Mesenchymal stem cell (in vitro differentiated cells and primary cell): ENCODE measurements around the gene FAM78A.
"Not testable (repeated sequence)": the region's sequence is repeated elsewhere in the genome, so short reads cannot be mapped to it uniquely, and the experiment has no call there.

Experiments used
- DNase-seq: peaks from one replicate; pipeline ENCODE4 v3.0.0-alpha.2; 2013
- H2AFZ ChIP-seq: one replicate; pipeline ENCODE4 v1.6.1; 2013; ENCODE audit warnings: low read depth, mild to moderate bottlenecking, control low read depth, inconsistent platforms, low read length, moderate library complexity
- H2AK5ac ChIP-seq: 2 replicates; pipeline ENCODE4 v1.6.1; 2013; ENCODE audit warnings: low read length, moderate library complexity, mild to moderate bottlenecking, inconsistent platforms; ENCODE audit not compliant: severe bottlenecking
- H2BK120ac ChIP-seq: one replicate; pipeline ENCODE4 v1.6.1; 2013; ENCODE audit warnings: low read depth, mild to moderate bottlenecking, inconsistent platforms, low read length, moderate library complexity
- H2BK12ac ChIP-seq, 2 experiments: one replicate each; pipeline ENCODE4 v1.6.1; 2013; ENCODE audit warnings: inconsistent platforms in 2 of 2, low read length in 2 of 2, mild to moderate bottlenecking in 2 of 2, moderate library complexity in 2 of 2, control low read depth in 1 of 2
- H2BK15ac ChIP-seq: one replicate; pipeline ENCODE4 v1.6.1; 2013; ENCODE audit warnings: mild to moderate bottlenecking, low read depth, inconsistent platforms; ENCODE audit not compliant: poor library complexity, severe bottlenecking
- H2BK5ac ChIP-seq: 2 replicates; pipeline ENCODE4 v1.6.1; 2013; ENCODE audit warnings: low read depth, mild to moderate bottlenecking, low read length, control low read depth, inconsistent platforms; ENCODE audit not compliant: poor library complexity, severe bottlenecking
- H3K14ac ChIP-seq, 2 experiments: one replicate each; pipeline ENCODE4 v1.6.1; 2013; ENCODE audit warnings: inconsistent platforms in 2 of 2, low read length in 2 of 2, control low read depth in 1 of 2, mild to moderate bottlenecking in 1 of 2, moderate library complexity in 1 of 2
- H3K18ac ChIP-seq, 2 experiments: one replicate each; pipeline ENCODE4 v1.6.1; 2013; ENCODE audit warnings: inconsistent platforms in 2 of 2, low read length in 2 of 2, control low read depth in 1 of 2, low read depth in 1 of 2, mild to moderate bottlenecking in 1 of 2
- H3K23ac ChIP-seq, 2 experiments: one replicate each; pipeline ENCODE4 v1.6.1; 2013; ENCODE audit warnings: inconsistent platforms in 2 of 2, low read length in 2 of 2, mild to moderate bottlenecking in 2 of 2, moderate library complexity in 2 of 2, control low read depth in 1 of 2
- H3K27ac ChIP-seq: 2 replicates; pipeline ENCODE4 v1.5.1; 2013; ENCODE audit warnings: mild to moderate bottlenecking, moderate library complexity, low read length, control low read depth, inconsistent platforms; ENCODE audit not compliant: poor library complexity, severe bottlenecking
- H3K27me3 ChIP-seq, 2 experiments: 2 replicates each; pipeline versions ENCODE4 v1.6.1 to v1.7.0; 2013; ENCODE audit warnings: low read length in 2 of 2, mild to moderate bottlenecking in 2 of 2, moderate library complexity in 2 of 2, control low read depth in 1 of 2, inconsistent platforms in 1 of 2; ENCODE audit not compliant: control insufficient read depth in 1 of 2, insufficient read depth in 1 of 2
- H3K36me3 ChIP-seq, 2 experiments: 2 replicates each; pipeline versions ENCODE4 v1.6.1 to v1.7.0; 2013; ENCODE audit warnings: low read length in 2 of 2, control low read depth in 1 of 2, inconsistent platforms in 1 of 2, low read depth in 1 of 2, mild to moderate bottlenecking in 1 of 2; ENCODE audit not compliant: insufficient read depth in 2 of 2, control insufficient read depth in 1 of 2
- H3K4ac ChIP-seq, 2 experiments: one replicate each; pipeline ENCODE4 v1.6.1; 2013; ENCODE audit warnings: inconsistent platforms in 2 of 2, low read length in 2 of 2, mild to moderate bottlenecking in 2 of 2, moderate library complexity in 2 of 2, control low read depth in 1 of 2, low read depth in 1 of 2
- H3K4me1 ChIP-seq: 2 replicates; pipeline ENCODE4 v1.6.1; 2013; ENCODE audit warnings: low read depth, low read length, control low read depth; ENCODE audit not compliant: control insufficient read depth, insufficient read depth
- H3K4me2 ChIP-seq: 2 replicates; pipeline ENCODE4 v1.6.1; 2013; ENCODE audit warnings: low read length, mild to moderate bottlenecking, inconsistent platforms; ENCODE audit not compliant: poor library complexity, severe bottlenecking
- H3K4me3 ChIP-seq, 2 experiments: 2 replicates each; pipeline versions ENCODE4 v1.5.1 to v1.7.0; 2013; ENCODE audit warnings: low read length in 2 of 2, mild to moderate bottlenecking in 2 of 2, control low read depth in 1 of 2, low read depth in 1 of 2; ENCODE audit not compliant: insufficient read depth in 1 of 2
- H3K79me1 ChIP-seq: replicated peaks from 2 replicates; pipeline ENCODE4 v1.6.1; 2013; ENCODE audit warnings: mild to moderate bottlenecking, control low read depth, low read length, inconsistent platforms; ENCODE audit not compliant: poor library complexity, severe bottlenecking
- H3K9ac ChIP-seq: 2 replicates; pipeline ENCODE4 v1.7.0; 2013; ENCODE audit warnings: mild to moderate bottlenecking, low read length, moderate library complexity
- H3K9me3 ChIP-seq: 2 replicates; pipeline ENCODE4 v1.7.0; 2013; ENCODE audit warnings: mild to moderate bottlenecking, low read length; ENCODE audit not compliant: control insufficient read depth
- H4K8ac ChIP-seq: one replicate; pipeline ENCODE4 v1.6.1; 2013; ENCODE audit warnings: inconsistent platforms, mild to moderate bottlenecking, low read length, moderate library complexity
- H4K91ac ChIP-seq: one replicate; pipeline ENCODE4 v1.6.1; 2013; ENCODE audit warnings: mild to moderate bottlenecking, low read length, inconsistent platforms
- WGBS: methylation state at CpG from one replicate; pipeline ENCODE4 v1.1.7; 2013; ENCODE audit warnings: mixed read lengths; 5-methylcytosine and 5-hydroxymethylcytosine counted together

FAM78A gene

DNA sequence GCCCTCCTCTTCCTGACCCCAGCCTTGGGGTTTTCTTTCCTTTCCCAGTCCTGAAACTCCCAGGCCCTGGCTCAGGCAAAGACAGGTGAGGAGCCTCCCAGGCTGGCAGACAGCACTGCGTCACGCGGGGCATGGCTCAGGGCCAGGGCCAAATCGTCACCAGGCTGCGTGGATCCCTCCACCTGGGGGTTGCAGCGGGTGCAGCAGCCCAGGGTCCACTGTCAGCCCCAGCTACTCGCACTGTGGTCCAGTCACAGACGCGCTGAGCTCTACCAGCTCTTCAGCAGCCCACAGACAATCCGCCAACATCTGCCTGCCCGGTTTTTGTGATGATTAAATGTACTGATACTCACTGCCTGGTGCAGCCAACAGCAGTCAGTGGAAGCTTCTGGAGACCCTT, 12.1 kb downstream of the FAM78A start:
- Histone ChIP-seq H3K4me1 (no peaks in the 10 kb centered on the region), H3K14ac (no peak overlapping the region), H2BK5ac (no peak overlapping the region), H2BK15ac (no peak overlapping the region), H2AFZ (no peak overlapping the region), H3K9ac (no peak overlapping the region), H3K23ac (no peak overlapping the region), H2AK5ac (no peak overlapping the region), H3K27ac (no peak overlapping the region), H3K4me3 (no peak overlapping the region), H2BK120ac (peak overlapping the region; percentile 44), H3K79me1 (no peaks in the 10 kb centered on the region), H3K36me3 (no peaks in the 10 kb centered on the region), H3K18ac (no peak overlapping the region), H3K9me3 (no peaks in the 10 kb centered on the region), H3K4ac (no peak overlapping the region), H3K4me2 (no peak overlapping the region), H4K8ac (no peak overlapping the region), H4K91ac (peak overlapping the region; percentile 4), H2BK12ac (no peak overlapping the region), H3K27me3 (no peaks in the 10 kb centered on the region)
- 93% methylated on average over 11 of the region's 11 CpGs for WGBS
- no peak for DNase-seq

DNA sequence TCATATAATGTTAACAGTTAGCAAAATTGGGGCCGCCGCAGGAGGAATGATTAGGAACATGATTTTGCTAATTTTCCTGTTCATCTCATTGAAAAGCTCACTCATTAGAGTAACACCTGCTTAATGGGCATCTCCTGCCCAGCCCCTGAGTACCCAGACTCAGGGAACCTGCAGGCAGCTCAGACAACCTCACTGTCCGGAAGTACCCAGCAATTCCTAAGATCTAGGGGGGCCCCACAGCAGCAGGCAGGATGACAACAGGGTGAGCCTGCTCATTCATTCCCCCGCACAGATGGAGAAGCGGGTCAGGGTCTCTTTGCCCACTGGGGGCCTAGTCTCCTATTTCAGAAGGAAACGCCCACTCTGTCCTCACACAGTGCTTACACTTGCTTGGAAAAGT, 12.6 kb downstream of the FAM78A start:
- Histone ChIP-seq H3K4me3 (no peak overlapping the region), H3K27ac (no peak overlapping the region), H3K18ac (no peak overlapping the region), H3K9ac (no peak overlapping the region), H4K91ac (no peak overlapping the region), H3K79me1 (no peaks in the 10 kb centered on the region), H3K14ac (no peak overlapping the region), H2BK120ac (peak overlapping the region; percentile 44), H3K4ac (no peak overlapping the region), H3K4me2 (no peak overlapping the region), H3K27me3 (no peaks in the 10 kb centered on the region), H2AFZ (no peak overlapping the region), H2BK15ac (peak overlapping the region; percentile 29), H3K36me3 (no peaks in the 10 kb centered on the region), H3K9me3 (no peaks in the 10 kb centered on the region), H3K23ac (no peak overlapping the region), H2AK5ac (no peak overlapping the region), H4K8ac (no peak overlapping the region), H2BK5ac (no peak overlapping the region), H3K4me1 (no peaks in the 10 kb centered on the region), H2BK12ac (no peak overlapping the region)
- WGBS: 90% methylated on average over 6 of the region's 6 CpGs
- DNase-seq: no peak

DNA sequence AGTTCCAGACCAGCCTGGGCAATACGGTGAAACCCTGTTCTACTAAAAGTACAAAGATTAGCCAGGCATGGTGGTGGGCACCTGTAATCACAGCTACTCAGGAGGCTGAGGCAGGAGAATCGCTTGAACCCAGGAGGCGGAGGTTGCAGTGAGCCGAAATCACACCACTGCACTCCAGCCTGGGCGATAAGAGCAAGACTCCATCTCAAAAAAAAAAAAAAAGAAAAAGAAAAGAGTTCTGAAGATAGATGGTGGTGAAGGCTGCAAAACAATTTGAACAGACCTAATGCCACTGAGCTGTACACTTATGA, 13.3 kb downstream of the FAM78A start:
- not testable (repeated sequence) for H3K36me3 ChIP-seq, H3K9ac ChIP-seq, H3K9me3 ChIP-seq, H3K4me2 ChIP-seq, H3K14ac ChIP-seq, H4K91ac ChIP-seq, H2AFZ ChIP-seq, H3K27me3 ChIP-seq, H2BK12ac ChIP-seq, H2BK120ac ChIP-seq, H3K18ac ChIP-seq, H3K79me1 ChIP-seq, H2BK5ac ChIP-seq, H3K4ac ChIP-seq, H3K4me1 ChIP-seq, H2AK5ac ChIP-seq, H3K4me3 ChIP-seq, DNase-seq, H3K27ac ChIP-seq, H2BK15ac ChIP-seq, H3K23ac ChIP-seq
- peak overlapping the region; percentile 32 for H4K8ac ChIP-seq
- 92% methylated on average over 4 of the region's 5 CpGs for WGBS

DNA sequence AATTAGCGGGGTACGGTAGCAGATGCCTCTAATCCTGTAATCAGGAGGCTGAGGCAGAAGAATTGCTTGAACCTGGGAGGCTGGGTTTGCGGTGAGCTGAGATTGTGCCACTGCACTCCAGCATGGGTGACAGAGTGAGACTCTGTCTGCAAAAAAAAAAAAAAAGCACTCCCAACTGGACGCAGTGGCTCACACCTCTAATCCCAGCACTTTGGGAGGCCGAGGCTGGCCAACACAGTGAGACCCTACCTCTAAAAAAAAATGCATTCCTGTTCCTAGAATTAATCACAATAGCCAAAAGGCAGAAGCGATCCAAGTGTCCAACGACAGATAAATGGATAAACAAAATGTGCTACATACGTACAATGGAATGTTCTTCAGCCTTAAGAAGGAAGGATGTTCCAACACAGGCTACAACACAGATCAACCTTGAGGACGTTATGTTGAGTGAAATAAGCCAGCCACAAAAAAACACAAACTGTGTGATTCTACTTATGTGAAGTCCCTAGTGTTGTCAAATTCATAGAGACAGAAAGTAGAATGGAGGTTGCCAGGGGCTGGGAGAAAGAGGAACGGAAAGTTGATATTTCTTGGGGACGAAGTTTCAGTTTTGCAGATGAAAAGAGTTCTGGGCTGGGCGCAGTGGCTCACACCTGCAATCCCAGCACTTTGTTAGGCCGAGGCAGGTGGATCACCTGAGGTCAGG, 13.8 kb downstream of the FAM78A start:
- Histone ChIP-seq H3K79me1 (no peaks in the 10 kb centered on the region), H2AFZ (no peak overlapping the region), H2BK5ac (no peak overlapping the region), H3K4me1 (no peaks in the 10 kb centered on the region), H3K4me2 (no peak overlapping the region), H3K36me3 (no peaks in the 10 kb centered on the region), H3K27me3 (no peaks in the 10 kb centered on the region), H3K27ac (no peak overlapping the region), H3K4ac (no peak overlapping the region), H3K18ac (no peak overlapping the region), H3K23ac (no peak overlapping the region), H4K8ac (peak overlapping the region; percentile 32), H2BK120ac (no peak overlapping the region), H3K9me3 (no peaks in the 10 kb centered on the region), H2AK5ac (no peak overlapping the region), H3K14ac (no peak overlapping the region), H4K91ac (no peak overlapping the region), H3K9ac (no peak overlapping the region), H2BK12ac (no peak overlapping the region), H3K4me3 (no peak overlapping the region), H2BK15ac (no peak overlapping the region)
- 64% methylated on average over 9 of the region's 13 CpGs for WGBS
- DNase-seq: peak; percentile 70
